Measurements from ENCODE around the gene SLC5A9.
A peak's percentile ranks its signal among the peaks of the same experiment; 100 is the strongest.
"Not testable (repeated sequence)": the region's sequence is repeated elsewhere in the genome, so short reads cannot be mapped to it uniquely, and the experiment has no call there.

SLC5A9 gene

GRCh38 chr1:48222501-48223242 is at the start of gene SLC5A9:
Gene SLC5A9 (plus strand): TSS chr1:48222716. CDS start chr1:48222737, 21 bp downstream.
- no peak for DNase-seq (ENCODE audit: low read depth)

GRCh38 chr1:48175116-48175515 is 47.4 kb upstream of the SLC5A9 start:
- no peak for DNase-seq (ENCODE audit: low read depth)

- no peak for DNase-seq (ENCODE audit: low read depth)
Observed at GRCh38 chr1:48177257-48177656, 45.3 kb upstream of the SLC5A9 start.

- DNase-seq (ENCODE audit: low read depth), result no peak
Observed at GRCh38 chr1:48181669-48182367, 40.7 kb upstream of the SLC5A9 start.

GRCh38 chr1:48182439-48182838 is 40.1 kb upstream of the SLC5A9 start:
- no peak for DNase-seq (ENCODE audit: low read depth)

- no peak for DNase-seq (ENCODE audit: low read depth)
Observed at GRCh38 chr1:48186306-48186839, 36.1 kb upstream of the SLC5A9 start.

GRCh38 chr1:48187969-48188563 is 34.5 kb upstream of the SLC5A9 start:
- DNase-seq (ENCODE audit: low read depth), result no peak

- DNase-seq (ENCODE audit: low read depth), result no peak
Observed at GRCh38 chr1:48190881-48191280, 31.6 kb upstream of the SLC5A9 start.

GRCh38 chr1:48194801-48195200 is 27.7 kb upstream of the SLC5A9 start:
- no peak for DNase-seq (ENCODE audit: low read depth)

GRCh38 chr1:48196237-48196636 is 26.3 kb upstream of the SLC5A9 start:
- no peak for DNase-seq (ENCODE audit: low read depth)

GRCh38 chr1:48198970-48199369 is 23.5 kb upstream of the SLC5A9 start:
- no peak for DNase-seq (ENCODE audit: low read depth)

- no peak for DNase-seq (ENCODE audit: low read depth)
Observed at GRCh38 chr1:48200166-48200900, 22.2 kb upstream of the SLC5A9 start.

GRCh38 chr1:48202030-48202752 is 20.3 kb upstream of the SLC5A9 start:
- peak; percentile 29 for DNase-seq (ENCODE audit: low read depth)

GRCh38 chr1:48203287-48203900 is 19.1 kb upstream of the SLC5A9 start:
- DNase-seq (ENCODE audit: low read depth), result no peak

- DNase-seq (ENCODE audit: low read depth), result no peak
Observed at GRCh38 chr1:48205522-48205921, 17.0 kb upstream of the SLC5A9 start.

- no peak for DNase-seq (ENCODE audit: low read depth)
Observed at GRCh38 chr1:48206371-48206770, 16.1 kb upstream of the SLC5A9 start.

- no peak for DNase-seq (ENCODE audit: low read depth)
Observed at GRCh38 chr1:48207131-48207530, 15.4 kb upstream of the SLC5A9 start.

GRCh38 chr1:48207536-48208075 is 14.9 kb upstream of the SLC5A9 start:
- DNase-seq (ENCODE audit: low read depth), result no peak

GRCh38 chr1:48208251-48208650 is 14.3 kb upstream of the SLC5A9 start:
- no peak for DNase-seq (ENCODE audit: low read depth)

GRCh38 chr1:48208652-48209051 is 13.9 kb upstream of the SLC5A9 start:
- DNase-seq (ENCODE audit: low read depth), result no peak

- DNase-seq (ENCODE audit: low read depth), result not testable (repeated sequence)
Observed at GRCh38 chr1:48213462-48213861, 9.1 kb upstream of the SLC5A9 start.
